ENCODE data around the gene IL27RA.

DNA sequence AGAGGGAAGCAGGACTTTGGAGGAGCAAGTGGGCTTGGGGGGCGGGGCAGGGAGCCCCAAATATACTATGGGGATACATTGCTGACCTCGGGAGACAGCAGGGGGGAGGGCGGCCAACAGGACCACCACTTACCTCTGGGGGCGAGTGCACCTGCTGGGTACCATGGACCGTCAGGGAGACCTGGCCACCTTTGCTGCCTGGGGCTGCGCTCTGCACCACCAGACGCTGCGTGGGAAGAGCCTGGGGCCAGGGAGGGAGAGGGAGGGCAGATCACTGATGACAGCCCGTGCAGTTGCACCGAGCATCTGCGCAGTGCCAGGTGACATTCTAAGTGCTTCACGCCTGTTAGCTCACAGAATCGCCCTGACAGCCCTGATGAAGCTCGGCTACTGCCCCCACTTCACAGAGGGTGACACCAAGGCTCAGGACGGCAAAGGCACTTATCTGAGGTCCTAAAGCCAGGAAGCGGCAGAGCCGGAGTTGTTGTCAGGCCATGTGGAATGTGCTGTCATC is 49.5 kb upstream of the IL27RA start:
- TF ChIP-seq CTCF (conservative IDR thresholded peaks at IDR 0.05) (no peak), EZH2 (IDR thresholded peaks at IDR 0.05; ENCODE audit: low read depth) (no peak)
